ENCODE measurements around the gene TOP2B. TPM values are rescaled to one million over a fixed set of nuclear protein-coding genes. Genes with fewer than 3 reads are reported as not detected.

TOP2B gene
- total RNA-seq, 4 donors from 2014 or later = 87.1 to 115 (median 107) TPM

DNA sequence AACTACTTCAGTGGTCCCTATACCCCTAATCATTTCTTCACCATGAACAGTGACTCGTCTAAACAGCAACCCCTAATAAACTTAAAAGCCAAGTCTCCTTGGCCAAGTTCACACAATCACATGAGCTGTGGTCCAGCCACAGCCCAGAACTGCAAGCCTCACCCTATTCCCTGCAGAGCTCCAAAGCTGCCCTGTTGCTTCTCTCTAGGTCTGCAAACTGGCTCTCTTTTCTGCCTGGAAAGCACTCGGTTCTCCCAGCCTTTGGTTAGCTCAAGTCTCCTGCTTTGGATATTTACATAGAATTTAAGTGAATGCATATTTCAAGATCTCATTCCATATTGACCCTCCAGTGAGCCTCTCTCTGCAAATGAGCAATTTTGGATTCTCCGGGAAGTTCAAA lies 107.0 kb downstream of the TOP2B start:
- peak overlapping the region in 1 of 4 donors; percentile 33 for H3K27ac ChIP-seq (replicated peaks in 1 of 4)
- 57% methylated on average over 3 of the region's 3 CpGs for WGBS

DNA sequence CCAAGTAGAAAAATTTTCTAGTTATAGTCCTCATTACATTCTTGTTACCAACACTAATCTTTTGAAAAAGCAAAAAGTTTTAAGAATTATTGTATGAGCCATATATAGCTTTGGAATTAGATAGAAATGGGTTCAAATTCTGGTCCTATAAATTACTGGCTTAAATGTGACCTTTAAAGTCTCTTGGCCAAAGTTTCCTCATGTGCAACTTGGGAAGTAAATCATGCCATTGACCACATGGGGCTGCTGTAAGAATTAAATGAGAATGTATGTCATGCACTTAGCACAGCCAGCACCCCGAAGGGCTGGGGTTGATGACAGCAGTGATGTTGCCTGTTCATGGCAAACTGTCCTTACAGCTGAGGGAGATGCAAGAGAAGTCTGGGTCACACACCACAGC lies 108.3 kb downstream of the TOP2B start:
- 90% methylated on average over 1 of the region's 1 CpG for WGBS
- TF ChIP-seq, protein P1, sequence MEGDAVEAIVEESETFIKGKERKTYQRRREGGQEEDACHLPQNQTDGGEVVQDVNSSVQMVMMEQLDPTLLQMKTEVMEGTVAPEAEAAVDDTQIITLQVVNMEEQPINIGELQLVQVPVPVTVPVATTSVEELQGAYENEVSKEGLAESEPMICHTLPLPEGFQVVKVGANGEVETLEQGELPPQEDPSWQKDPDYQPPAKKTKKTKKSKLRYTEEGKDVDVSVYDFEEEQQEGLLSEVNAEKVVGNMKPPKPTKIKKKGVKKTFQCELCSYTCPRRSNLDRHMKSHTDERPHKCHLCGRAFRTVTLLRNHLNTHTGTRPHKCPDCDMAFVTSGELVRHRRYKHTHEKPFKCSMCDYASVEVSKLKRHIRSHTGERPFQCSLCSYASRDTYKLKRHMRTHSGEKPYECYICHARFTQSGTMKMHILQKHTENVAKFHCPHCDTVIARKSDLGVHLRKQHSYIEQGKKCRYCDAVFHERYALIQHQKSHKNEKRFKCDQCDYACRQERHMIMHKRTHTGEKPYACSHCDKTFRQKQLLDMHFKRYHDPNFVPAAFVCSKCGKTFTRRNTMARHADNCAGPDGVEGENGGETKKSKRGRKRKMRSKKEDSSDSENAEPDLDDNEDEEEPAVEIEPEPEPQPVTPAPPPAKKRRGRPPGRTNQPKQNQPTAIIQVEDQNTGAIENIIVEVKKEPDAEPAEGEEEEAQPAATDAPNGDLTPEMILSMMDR (IDR thresholded peaks at IDR 0.05) = no peak
- TF ChIP-seq POLR2AphosphoS5 (IDR thresholded peaks at IDR 0.05) (no peak), POLR2A (IDR thresholded peaks at IDR 0.05; ENCODE audit: low read depth) (no peak), EP300 (IDR thresholded peaks at IDR 0.05) (no peak)
- intact Hi-C loops (cut with DNase I) = no loop called here

More for the DNA sequence above, 107.0 kb downstream of the TOP2B start:
- Histone ChIP-seq H3K4me3 (no peak overlapping the region), H3K9me3 (no peaks in the 10 kb centered on the region), H3K4me1 (peaks cover 40 to 63% (median 49%) of the 10 kb centered on the region in 4 donors), H3K36me3 (no peaks in the 10 kb centered on the region), H3K27me3 (no peaks in the 10 kb centered on the region)
- intact Hi-C loops (cut with DNase I) = no loop called here
- DNase-seq (ENCODE audit: extremely low spot score) = no peak
- TF ChIP-seq, protein P1 (IDR thresholded peaks at IDR 0.05) = no peak
- TF ChIP-seq EP300 (IDR thresholded peaks at IDR 0.05) (no peak), POLR2AphosphoS5 (IDR thresholded peaks at IDR 0.05) (no peak), POLR2A (IDR thresholded peaks at IDR 0.05; ENCODE audit: low read depth) (no peak)

DNA sequence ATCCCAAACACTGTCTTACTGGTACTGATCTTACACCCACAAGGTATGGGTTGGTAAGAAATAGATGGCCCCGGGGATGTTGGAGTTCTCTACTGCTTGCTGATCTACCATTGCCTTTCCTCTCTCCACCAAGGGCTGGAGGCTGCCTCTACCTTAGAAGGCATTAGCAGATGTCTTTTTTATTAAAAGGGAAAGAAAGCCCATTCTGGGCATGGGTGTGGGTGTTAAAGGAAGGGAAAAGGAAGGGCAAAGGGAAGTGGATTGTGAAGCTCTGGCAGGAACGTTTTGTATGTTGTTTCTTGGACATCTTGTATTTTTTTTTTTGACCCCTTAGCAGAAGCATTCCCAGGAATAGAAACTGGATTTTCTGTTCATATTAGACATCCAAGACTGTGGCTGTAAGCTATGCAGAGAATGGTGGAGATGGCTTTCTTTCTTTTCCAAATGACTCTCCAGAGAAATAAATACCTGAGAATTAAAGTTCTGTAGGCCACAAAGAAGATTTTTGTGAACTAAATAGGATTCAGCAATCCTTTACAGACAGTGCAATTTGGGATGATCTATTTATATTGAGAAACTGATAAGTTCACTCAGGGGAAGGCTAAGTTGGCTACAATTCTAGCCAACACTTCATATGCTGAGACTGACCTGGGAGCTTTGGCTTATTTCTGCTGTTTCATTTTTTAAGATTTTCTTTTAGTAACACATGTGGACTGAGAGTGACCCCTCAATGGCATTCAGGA lies 108.8 kb downstream of the TOP2B start:
- H3K27me3 ChIP-seq = no peaks in the 10 kb centered on the region
- no peak for DNase-seq (ENCODE audit: extremely low spot score)
- no peaks in the 10 kb centered on the region for H3K36me3 ChIP-seq
- TF ChIP-seq POLR2AphosphoS5 (IDR thresholded peaks at IDR 0.05) (no peak), POLR2A (IDR thresholded peaks at IDR 0.05; ENCODE audit: low read depth) (no peak)
- no peak overlapping the region for H3K4me3 ChIP-seq
- H3K9me3 ChIP-seq = no peaks in the 10 kb centered on the region
- peaks cover 39 to 47% (median 41%) of the 10 kb centered on the region in 4 donors for H3K4me1 ChIP-seq
- 44% methylated on average over 2 of the region's 2 CpGs for WGBS
- peak overlapping the region; percentile 3 to 48 (median 28) for H3K27ac ChIP-seq (replicated peaks in 1 of 4)
- intact Hi-C loops (cut with DNase I) = no loop called here

More for the DNA sequence above, 108.3 kb downstream of the TOP2B start:
- no peaks in the 10 kb centered on the region for H3K9me3 ChIP-seq
- no peak for DNase-seq (ENCODE audit: extremely low spot score)
- no peaks in the 10 kb centered on the region for H3K36me3 ChIP-seq
- H3K4me1 ChIP-seq = peaks cover 40 to 51% (median 45%) of the 10 kb centered on the region in 4 donors
- H3K4me3 ChIP-seq = no peak overlapping the region
- H3K27me3 ChIP-seq = no peaks in the 10 kb centered on the region
- H3K27ac ChIP-seq (replicated peaks in 1 of 4) = peak overlapping the region in 3 of 4 donors; percentile 28 to 48 (median 28)

DNA sequence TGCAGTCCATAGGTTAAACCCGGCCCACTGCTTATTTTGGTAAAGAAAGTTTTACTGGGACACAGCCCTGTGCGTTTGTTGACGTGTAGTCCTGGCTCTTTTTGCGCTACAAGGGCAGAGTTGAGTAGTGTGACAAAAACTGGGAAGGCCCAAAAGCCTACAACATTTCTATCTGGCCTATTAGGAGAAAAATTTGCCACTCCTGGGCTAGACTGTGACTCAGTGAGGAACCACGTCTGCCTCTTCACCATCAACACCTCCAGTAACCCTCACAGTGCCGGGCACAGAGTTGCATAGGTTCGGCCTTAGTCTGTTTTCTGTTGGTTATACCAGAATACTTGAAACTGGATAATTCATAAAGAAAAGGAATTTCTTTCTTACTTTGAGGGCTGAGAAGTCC lies 110.3 kb downstream of the TOP2B start:
- Histone ChIP-seq H3K9me3 (no peaks in the 10 kb centered on the region), H3K4me3 (no peak overlapping the region), H3K27ac (replicated peaks in 1 of 4) (peak overlapping the region in 1 of 4 donors; percentile 12), H3K27me3 (no peaks in the 10 kb centered on the region), H3K4me1 (peaks cover 39 to 47% (median 41%) of the 10 kb centered on the region in 4 donors), H3K36me3 (no peaks in the 10 kb centered on the region)
- TF ChIP-seq EP300 (IDR thresholded peaks at IDR 0.05) = no peak
- TF ChIP-seq POLR2A (IDR thresholded peaks at IDR 0.05; ENCODE audit: low read depth) = no peak
- TF ChIP-seq, protein P1 (IDR thresholded peaks at IDR 0.05) = no peak
- TF ChIP-seq POLR2AphosphoS5 (IDR thresholded peaks at IDR 0.05) = no peak
- no peak for DNase-seq (ENCODE audit: extremely low spot score)
- intact Hi-C loops (cut with DNase I) = no loop called here
- 89% methylated on average over 7 of the region's 7 CpGs for WGBS

DNA sequence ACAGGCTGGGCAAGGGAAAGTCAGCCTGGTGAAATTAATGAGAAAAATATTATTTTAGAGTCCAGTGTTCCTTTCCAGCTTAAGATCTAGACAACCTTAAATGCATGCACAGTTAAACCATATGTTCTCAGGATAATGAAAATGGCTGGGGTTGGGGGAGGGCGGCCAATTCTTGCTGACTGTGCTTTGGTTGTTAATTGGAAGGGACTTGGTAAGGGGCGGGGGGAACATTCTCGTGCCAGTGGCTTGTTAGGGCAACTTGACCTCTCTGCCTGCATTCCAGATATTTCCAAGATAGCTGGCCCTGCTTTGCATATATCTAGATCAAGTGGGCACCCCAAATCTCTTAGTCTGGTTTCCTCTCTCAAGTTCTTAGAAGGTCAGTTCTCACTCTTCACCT lies 112.5 kb downstream of the TOP2B start:
- intact Hi-C loops (cut with DNase I) = no loop called here
- WGBS = 90% methylated on average over 3 of the region's 3 CpGs

More for the DNA sequence above, 112.5 kb downstream of the TOP2B start:
- Histone ChIP-seq H3K36me3 (no peaks in the 10 kb centered on the region), H3K9me3 (no peaks in the 10 kb centered on the region), H3K27ac (replicated peaks in 1 of 4) (no peak overlapping the region), H3K4me3 (no peak overlapping the region), H3K27me3 (no peaks in the 10 kb centered on the region), H3K4me1 (peaks cover 34 to 42% (median 40%) of the 10 kb centered on the region in 4 donors)
- TF ChIP-seq POLR2A (IDR thresholded peaks at IDR 0.05; ENCODE audit: low read depth) = no peak
- no peak for TF ChIP-seq EP300 (IDR thresholded peaks at IDR 0.05)
- TF ChIP-seq POLR2AphosphoS5 (IDR thresholded peaks at IDR 0.05) = no peak
- TF ChIP-seq, protein P1 (IDR thresholded peaks at IDR 0.05) = no peak
- no peak for DNase-seq (ENCODE audit: extremely low spot score)

All from esophagus muscularis mucosa (tissue), 4 donors.